Mesendoderm (in vitro differentiated cells): ENCODE measurements around the gene FLNB.

Source experiments
- DNase-seq: peaks from one replicate; pipeline ENCODE4 v3.0.0; 2013
- H2AK5ac ChIP-seq: 2 replicates; pipeline ENCODE4 v1.6.1; 2013; ENCODE audit warnings: low read length, inconsistent platforms
- H2BK120ac ChIP-seq: 2 replicates; pipeline ENCODE4 v1.6.1; 2013; ENCODE audit warnings: low read depth, mild to moderate bottlenecking, low read length, moderate library complexity, mixed read lengths
- H2BK15ac ChIP-seq: replicated peaks from 2 replicates; pipeline ENCODE4 v1.6.1; 2013; ENCODE audit warnings: low read depth, mild to moderate bottlenecking, moderate library complexity
- H2BK5ac ChIP-seq: 2 replicates; pipeline ENCODE4 v1.6.1; 2013; ENCODE audit warnings: low read length, inconsistent platforms
- H3K18ac ChIP-seq: 2 replicates; pipeline ENCODE4 v1.6.1; 2013; ENCODE audit warnings: mild to moderate bottlenecking, low read length, mixed read lengths
- H3K23ac ChIP-seq: one replicate; pipeline ENCODE4 v1.6.1; 2013; ENCODE audit warnings: low read length
- H3K27ac ChIP-seq: 2 replicates; pipeline ENCODE4 v1.5.1; 2013; ENCODE audit warnings: low read depth, mild to moderate bottlenecking, inconsistent platforms, low read length, moderate library complexity
- H3K27me3 ChIP-seq: 2 replicates; pipeline ENCODE4 v1.6.1; 2013; ENCODE audit warnings: low read length, control low read depth, mild to moderate bottlenecking, inconsistent platforms; ENCODE audit not compliant: insufficient read depth, poor library complexity
- H3K36me3 ChIP-seq: 2 replicates; pipeline ENCODE4 v1.6.1; 2013; ENCODE audit warnings: low read length, inconsistent platforms; ENCODE audit not compliant: control insufficient read depth, insufficient read depth
- H3K4ac ChIP-seq: one replicate; pipeline ENCODE4 v1.6.1; 2013; ENCODE audit warnings: low read depth, mild to moderate bottlenecking, low read length, moderate library complexity
- H3K4me1 ChIP-seq: 2 replicates; pipeline ENCODE4 v1.6.1; 2013; ENCODE audit warnings: low read depth, low read length, inconsistent platforms; ENCODE audit not compliant: control insufficient read depth
- H3K4me2 ChIP-seq: 2 replicates; pipeline ENCODE4 v1.6.1; 2013; ENCODE audit warnings: low read length
- H3K4me3 ChIP-seq: 2 replicates; pipeline ENCODE4 v1.5.1; 2013; ENCODE audit warnings: mild to moderate bottlenecking, low read length
- H3K56ac ChIP-seq: one replicate; pipeline ENCODE4 v1.6.1; 2013; ENCODE audit warnings: low read length
- H3K79me1 ChIP-seq: 2 replicates; pipeline ENCODE4 v1.6.1; 2013; ENCODE audit warnings: low read length, inconsistent platforms
- H3K79me2 ChIP-seq: 2 replicates; pipeline ENCODE4 v1.6.1; 2013; ENCODE audit warnings: mild to moderate bottlenecking, low read length; ENCODE audit not compliant: control insufficient read depth, insufficient read depth
- H3K9ac ChIP-seq: 2 replicates; pipeline ENCODE4 v1.6.1; 2013; ENCODE audit warnings: low read length, inconsistent platforms
- H4K5ac ChIP-seq: one replicate; pipeline ENCODE4 v1.6.1; 2013; ENCODE audit warnings: low read length
- H4K8ac ChIP-seq: one replicate; pipeline ENCODE4 v1.6.1; 2013; ENCODE audit warnings: low read depth, mild to moderate bottlenecking, control low read depth, low read length, moderate library complexity
- WGBS: extraction: QIAGEN DNeasy Blood & Tissue Kit; methylation state at CpG from one replicate; pipeline ENCODE4 v1.1.7; 2013; ENCODE audit warnings: low lambda C conversion rate, missing lambda C conversion rate; ENCODE audit not compliant: insufficient coverage; ENCODE audit errors: extremely low coverage; 5-methylcytosine and 5-hydroxymethylcytosine counted together

FLNB gene

DNA sequence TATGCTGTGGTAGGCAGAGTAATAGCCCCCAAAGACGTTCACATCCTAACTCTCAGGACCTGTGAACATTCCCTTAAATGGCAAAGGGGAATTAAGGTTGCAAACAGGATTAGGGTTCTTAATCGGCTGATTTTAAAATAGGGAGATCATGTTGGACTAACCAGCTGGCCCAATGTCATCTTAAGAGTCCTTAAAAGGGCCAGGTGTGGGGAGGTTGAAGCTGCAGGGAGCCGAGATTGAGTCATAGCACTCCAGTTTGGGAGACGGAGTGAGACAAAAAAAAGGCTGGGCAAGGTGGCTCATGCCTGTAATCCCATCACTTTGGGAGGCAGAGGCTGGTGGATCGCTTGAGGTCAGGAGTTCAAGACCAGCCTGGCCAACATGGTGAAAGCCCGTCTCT lies 1.6 kb upstream of the FLNB start:
- no peak overlapping the region for H3K18ac ChIP-seq
- no peak overlapping the region for H2BK15ac ChIP-seq
- no CpG with 5 or more reads among the region's 6 CpGs for WGBS
- peaks cover 28% of the 10 kb centered on the region for H3K79me2 ChIP-seq
- H3K27me3 ChIP-seq, result no peaks in the 10 kb centered on the region
- no peak overlapping the region for H3K4ac ChIP-seq
- H3K4me2 ChIP-seq, result no peak overlapping the region
- no peak overlapping the region for H2BK5ac ChIP-seq
- no peaks in the 10 kb centered on the region for H3K36me3 ChIP-seq
- no peak overlapping the region for H4K5ac ChIP-seq
- no peak overlapping the region for H2BK120ac ChIP-seq
- no peak overlapping the region for H3K56ac ChIP-seq
- H3K79me1 ChIP-seq, result peaks cover 11% of the 10 kb centered on the region
- no peak overlapping the region for H3K4me3 ChIP-seq
- peak; percentile 52 for DNase-seq
- H3K9ac ChIP-seq, result no peak overlapping the region
- peaks cover 7% of the 10 kb centered on the region for H3K4me1 ChIP-seq
- H2AK5ac ChIP-seq, result no peak overlapping the region
- no peak overlapping the region for H3K23ac ChIP-seq
- no peak overlapping the region for H3K27ac ChIP-seq
- no peak overlapping the region for H4K8ac ChIP-seq

DNA sequence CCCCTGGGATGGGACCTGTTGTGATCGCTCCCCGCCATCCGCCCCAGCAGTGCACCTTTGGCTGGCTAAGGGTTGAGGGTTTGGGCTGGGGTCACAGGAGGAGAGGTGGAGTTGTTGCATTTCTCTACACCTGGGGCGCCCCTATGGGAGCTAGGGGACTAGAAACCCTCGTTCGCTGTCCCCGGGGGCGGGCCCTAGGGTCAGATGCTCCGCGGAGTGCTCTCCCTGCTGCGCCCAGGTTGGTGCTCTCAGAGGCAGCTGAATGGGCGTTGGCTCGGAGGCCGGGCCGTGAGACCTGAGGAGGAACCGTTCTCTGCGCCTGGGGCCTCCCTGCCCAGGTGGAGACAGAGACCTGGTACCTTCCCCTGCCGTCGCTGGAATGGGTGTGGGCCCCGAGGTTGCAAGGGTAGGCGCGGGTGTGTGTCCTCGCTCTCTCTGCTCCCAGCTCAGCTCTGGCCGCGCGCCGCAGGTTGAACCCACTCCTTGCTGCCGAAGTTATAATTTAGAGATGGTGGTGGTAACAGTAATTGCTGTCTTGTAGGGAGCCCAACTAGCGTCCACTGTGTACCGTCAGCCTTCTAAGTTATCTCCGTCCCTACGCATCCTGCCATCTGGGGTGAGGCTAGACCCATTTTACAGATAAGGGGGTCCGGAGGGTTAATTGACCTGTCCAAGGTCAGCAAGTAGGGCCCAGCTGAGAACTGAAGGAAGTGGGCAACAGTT lies 965 bp downstream of the FLNB start:
- Histone ChIP-seq H3K56ac (peak overlapping the region; percentile 99), H3K4ac (no peak overlapping the region), H3K4me3 (peak overlapping the region; percentile 94), H2AK5ac (no peak overlapping the region), H2BK15ac (no peak overlapping the region), H3K27me3 (no peaks in the 10 kb centered on the region), H3K9ac (peak overlapping the region; percentile 97), H3K4me2 (peak overlapping the region; percentile 90), H3K4me1 (peaks cover 9% of the 10 kb centered on the region), H4K8ac (no peak overlapping the region), H3K27ac (no peak overlapping the region), H3K23ac (no peak overlapping the region), H3K36me3 (no peaks in the 10 kb centered on the region), H2BK120ac (no peak overlapping the region), H3K18ac (peak overlapping the region; percentile 56), H4K5ac (no peak overlapping the region), H3K79me1 (peaks cover 14% of the 10 kb centered on the region), H2BK5ac (no peak overlapping the region), H3K79me2 (peaks cover 52% of the 10 kb centered on the region)
- DNase-seq, result peak; percentile 40
- no CpG with 5 or more reads among the region's 33 CpGs for WGBS

DNA sequence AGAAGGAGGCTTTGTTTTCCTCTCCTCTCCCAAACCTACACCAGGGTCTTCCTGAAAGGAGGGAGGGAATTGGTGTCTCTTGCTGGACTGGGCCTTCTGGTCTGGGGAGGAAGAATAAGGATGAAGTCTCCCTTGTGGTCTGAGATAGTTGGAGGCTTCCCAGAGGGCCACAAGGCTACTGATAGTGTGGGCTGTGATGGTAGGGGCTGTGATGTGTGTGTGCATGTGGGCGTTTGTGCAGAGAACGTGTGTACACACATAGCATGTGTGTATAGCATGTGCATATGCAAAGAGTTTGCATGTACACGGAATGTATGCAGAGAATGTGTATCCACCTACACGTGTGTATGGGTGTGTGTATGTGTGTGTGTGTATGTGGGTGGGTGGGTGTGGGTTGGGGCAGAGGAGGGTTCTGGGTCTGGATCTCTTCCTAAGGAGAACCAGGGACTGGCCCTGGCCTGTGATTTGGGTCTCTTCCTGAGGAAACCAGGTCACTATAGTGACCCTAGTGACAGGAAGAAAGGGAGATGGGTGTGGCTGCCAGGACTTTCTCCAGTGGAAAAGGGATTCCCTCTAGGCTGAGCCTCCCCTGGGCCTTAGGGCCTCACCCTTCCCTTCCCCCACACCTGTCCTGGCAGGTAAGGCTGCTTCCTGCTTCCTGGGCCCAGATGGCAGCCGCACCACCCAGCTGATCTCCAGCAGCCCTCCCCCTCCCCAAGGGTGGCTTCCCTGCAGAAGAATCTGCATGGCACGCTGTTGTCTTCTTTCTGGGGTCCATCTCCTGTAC lies 1.7 kb downstream of the FLNB start:
- H3K4me1 ChIP-seq, result peaks cover 9% of the 10 kb centered on the region

DNA sequence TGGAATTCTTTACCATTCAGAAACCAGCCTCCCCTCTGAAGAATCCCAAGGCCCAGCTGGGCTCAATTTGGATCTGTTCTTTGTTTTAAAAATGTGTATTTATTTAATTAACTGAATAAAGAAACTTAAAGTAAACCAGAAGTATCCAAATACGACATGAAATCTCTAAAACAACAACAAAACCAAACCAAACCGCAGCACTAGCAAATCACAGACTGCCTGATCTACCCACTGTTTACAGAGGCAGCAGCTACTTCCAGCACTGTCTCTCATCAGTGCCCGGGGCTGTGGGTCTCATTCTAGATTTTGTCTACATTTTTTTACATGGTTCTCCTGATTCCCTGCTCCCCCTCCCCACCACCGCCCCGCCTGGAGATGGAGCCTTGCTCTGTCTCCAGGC lies 2.3 kb downstream of the FLNB start:
- Histone ChIP-seq H3K4me3 (no peak overlapping the region), H3K27me3 (no peaks in the 10 kb centered on the region), H3K79me2 (peaks cover 64% of the 10 kb centered on the region), H3K4ac (no peak overlapping the region), H2BK15ac (no peak overlapping the region), H2BK120ac (no peak overlapping the region), H4K8ac (no peak overlapping the region), H3K27ac (no peak overlapping the region), H2AK5ac (no peak overlapping the region), H3K23ac (no peak overlapping the region), H3K56ac (no peak overlapping the region), H3K4me2 (no peak overlapping the region), H4K5ac (no peak overlapping the region), H3K36me3 (no peaks in the 10 kb centered on the region), H3K4me1 (peaks cover 9% of the 10 kb centered on the region), H2BK5ac (no peak overlapping the region), H3K9ac (peak overlapping the region; percentile 41), H3K18ac (no peak overlapping the region), H3K79me1 (peaks cover 17% of the 10 kb centered on the region)
- WGBS, result no CpG with 5 or more reads among the region's 5 CpGs
- DNase-seq, result no peak

More for the DNA sequence above, 1.7 kb downstream of the FLNB start:
- H3K27me3 ChIP-seq, result no peaks in the 10 kb centered on the region
- H3K18ac ChIP-seq, result no peak overlapping the region
- H3K23ac ChIP-seq, result no peak overlapping the region
- peak overlapping the region; percentile 99 for H3K56ac ChIP-seq
- H3K4ac ChIP-seq, result no peak overlapping the region
- H3K79me1 ChIP-seq, result peaks cover 14% of the 10 kb centered on the region
- DNase-seq, result peak; percentile 38
- WGBS, result no CpG with 5 or more reads among the region's 6 CpGs
- H2BK120ac ChIP-seq, result no peak overlapping the region
- H2BK5ac ChIP-seq, result no peak overlapping the region
- H3K36me3 ChIP-seq, result no peaks in the 10 kb centered on the region
- peak overlapping the region; percentile 94 for H3K4me3 ChIP-seq
- H3K9ac ChIP-seq, result peak overlapping the region; percentile 97
- H2AK5ac ChIP-seq, result peak overlapping the region; percentile 73
- no peak overlapping the region for H4K5ac ChIP-seq
- H2BK15ac ChIP-seq, result no peak overlapping the region
- H3K79me2 ChIP-seq, result peaks cover 58% of the 10 kb centered on the region
- H4K8ac ChIP-seq, result no peak overlapping the region
- H3K4me2 ChIP-seq, result peak overlapping the region; percentile 90
- H3K27ac ChIP-seq, result no peak overlapping the region

DNA sequence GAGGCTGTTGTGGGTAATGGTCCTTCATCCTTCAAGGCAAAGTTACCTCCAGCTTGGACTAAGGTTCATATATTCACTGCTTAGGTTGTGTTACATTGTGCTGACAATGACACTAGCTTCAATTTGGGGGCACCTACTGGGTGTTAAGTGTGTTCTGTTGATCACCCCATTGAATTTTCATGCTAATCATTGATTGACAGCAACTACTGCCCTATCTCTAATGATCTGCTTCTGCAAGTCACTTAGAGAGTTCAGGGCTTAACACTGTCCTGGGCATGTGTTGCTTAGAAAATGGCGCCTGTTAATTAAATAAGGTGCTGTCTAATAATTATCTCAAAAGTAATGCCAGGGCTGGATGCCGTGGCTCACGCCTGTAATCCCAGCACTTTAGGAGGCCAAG lies 3.4 kb downstream of the FLNB start:
- H3K9ac ChIP-seq, result no peak overlapping the region
- H3K79me2 ChIP-seq, result peaks cover 70% of the 10 kb centered on the region
- no peaks in the 10 kb centered on the region for H3K36me3 ChIP-seq
- no peak overlapping the region for H3K27ac ChIP-seq
- H3K4ac ChIP-seq, result no peak overlapping the region
- no CpG with 5 or more reads among the region's 3 CpGs for WGBS
- H4K8ac ChIP-seq, result no peak overlapping the region
- H3K4me3 ChIP-seq, result no peak overlapping the region
- no peak overlapping the region for H2BK5ac ChIP-seq
- no peaks in the 10 kb centered on the region for H3K27me3 ChIP-seq
- H3K18ac ChIP-seq, result no peak overlapping the region
- no peak overlapping the region for H2BK15ac ChIP-seq
- H2AK5ac ChIP-seq, result no peak overlapping the region
- H3K4me1 ChIP-seq, result peaks cover 9% of the 10 kb centered on the region
- H3K23ac ChIP-seq, result no peak overlapping the region
- H2BK120ac ChIP-seq, result no peak overlapping the region
- H3K56ac ChIP-seq, result no peak overlapping the region
- H3K4me2 ChIP-seq, result no peak overlapping the region
- no peak for DNase-seq
- H4K5ac ChIP-seq, result no peak overlapping the region
- peaks cover 19% of the 10 kb centered on the region for H3K79me1 ChIP-seq
